Kidney (tissue), 14 donors: Measurements from ENCODE around the gene POC1B. TPM values are rescaled to one million over a fixed set of nuclear protein-coding genes. Genes with fewer than 3 reads are reported as not detected.

ENCODE experiments used
- DNase-seq, 5 donors: peaks; one replicate each; pipeline ENCODE4 v3.0.0-alpha.2; 2013 to 2020
- FAIRE-seq: peaks from 2 replicates; lab custom pipeline; 2012; peaks lifted over from hg19 to GRCh38; lab: Jason Lieb, UNC
- H3K27ac ChIP-seq, 2 donors: one replicate each; pipeline ENCODE4 v1.7.0; 2013; ENCODE audit warnings: low read depth in 2 of 2, low read length in 2 of 2, inconsistent platforms in 1 of 2
- H3K27me3 ChIP-seq: one replicate; pipeline ENCODE4 v1.7.1; 2013; ENCODE audit warnings: low read length, inconsistent platforms; ENCODE audit not compliant: control insufficient read depth, insufficient read depth
- H3K36me3 ChIP-seq, 3 donors: one replicate each; pipeline versions ENCODE4 v1.7.0 to v1.7.1; 2013; ENCODE audit warnings: low read length in 3 of 3, control low read depth in 1 of 3, inconsistent platforms in 1 of 3; ENCODE audit not compliant: insufficient read depth in 3 of 3, control insufficient read depth in 2 of 3
- H3K4me1 ChIP-seq, 3 donors: one replicate each; pipeline versions ENCODE4 v1.7.0 to v1.7.1; 2013; ENCODE audit warnings: low read length in 3 of 3, inconsistent platforms in 1 of 3, low read depth in 1 of 3; ENCODE audit not compliant: control insufficient read depth in 2 of 3, insufficient read depth in 2 of 3
- H3K4me3 ChIP-seq, 3 donors: one replicate each; pipeline versions ENCODE4 v1.7.0 to v1.8.1; 2013; ENCODE audit warnings: low read length in 3 of 3, control low read depth in 1 of 3, inconsistent platforms in 1 of 3
- H3K9ac ChIP-seq, 3 donors: one replicate each; pipeline versions ENCODE4 v1.7.0 to v1.7.1; 2013; ENCODE audit warnings: low read length in 3 of 3, control low read depth in 1 of 3, inconsistent platforms in 1 of 3
- H3K9me3 ChIP-seq, 3 donors: one replicate each; pipeline versions ENCODE4 v1.7.0 to v1.7.1; 2013; ENCODE audit warnings: low read length in 3 of 3, control low read depth in 1 of 3, inconsistent platforms in 1 of 3; ENCODE audit not compliant: control insufficient read depth in 2 of 3, insufficient read depth in 1 of 3
- intact Hi-C: fragments of 100-400 bp; cut with DNase I; formaldehyde crosslinking; loops from one replicate; pipeline ENCODE4 v1.11.1; 2022
- polyA plus RNA-seq: library from polyadenylated mRNA; stranded (reverse); fragments of 350-450 nt; fragmentation: Illumina TruSeq; extraction: RNeasy Lipid Tissue Mini Kit (QIAGEN cat#74804); gene quantifications from one replicate; pipeline ENCODE4 v1.2.3, GENCODE V29; 2014; ENCODE audit warnings: low read depth, low replicate concordance; ENCODE audit not compliant: insufficient read depth
- total RNA-seq: library from RNA; stranded (reverse); fragmentation: NEBNext Ultra II Directional; extraction: Animal tissue kit (Norgen Biotek cat#: 25700); gene quantifications from one replicate; pipeline ENCODE4 v1.2.1, GENCODE V29; 2021
- TF ChIP-seq, protein P1 (sequence below): IDR thresholded peaks from 3 replicates; pipeline ENCODE4 v1.5.1; 2012; ENCODE audit warnings: mild to moderate bottlenecking, moderate library complexity, borderline replicate concordance; ENCODE audit not compliant: insufficient read depth; ENCODE audit errors: extremely low read depth
- donor health status: control.
- donor health status: control.
- donor health status: control.
- donor health status: control.
- donor health status: control.
- donor health status: DM: yes; HTN: yes; CAD: no.
- donor health status: Normal renal cell carcinoma (clear cell type).

The POC1B gene
- total and polyA plus RNA-seq, 2 donors from 2014 or later: 11.7 to 16.7 TPM

DNA sequence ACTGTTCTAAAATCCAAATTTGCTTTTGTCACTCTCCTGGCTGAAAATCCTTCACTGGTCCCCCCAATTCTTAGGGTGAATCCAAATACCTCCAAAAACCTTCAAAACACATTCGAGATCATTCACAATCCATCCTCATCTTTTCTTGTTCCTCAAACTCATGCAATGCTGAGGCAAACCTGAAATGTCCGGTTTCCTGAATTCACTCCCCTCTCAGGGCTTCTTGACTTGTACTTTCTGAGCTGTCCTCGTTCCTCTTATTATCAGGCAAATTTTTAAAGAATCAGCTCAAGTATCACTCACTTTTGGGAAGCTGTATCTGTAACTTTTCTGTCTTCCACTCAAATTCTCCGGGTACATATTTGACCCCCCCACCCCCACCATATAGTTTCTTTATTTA is 88.6 kb downstream of the POC1B start:
- H3K27ac ChIP-seq: no peak overlapping the region
- no peak overlapping the region for H3K4me3 ChIP-seq
- no peak for DNase-seq
- no peaks in the 10 kb centered on the region for H3K36me3 ChIP-seq
- FAIRE-seq: no peak
- H3K27me3 ChIP-seq: no peaks in the 10 kb centered on the region
- H3K9me3 ChIP-seq: no peaks in the 10 kb centered on the region
- TF ChIP-seq, protein P1, sequence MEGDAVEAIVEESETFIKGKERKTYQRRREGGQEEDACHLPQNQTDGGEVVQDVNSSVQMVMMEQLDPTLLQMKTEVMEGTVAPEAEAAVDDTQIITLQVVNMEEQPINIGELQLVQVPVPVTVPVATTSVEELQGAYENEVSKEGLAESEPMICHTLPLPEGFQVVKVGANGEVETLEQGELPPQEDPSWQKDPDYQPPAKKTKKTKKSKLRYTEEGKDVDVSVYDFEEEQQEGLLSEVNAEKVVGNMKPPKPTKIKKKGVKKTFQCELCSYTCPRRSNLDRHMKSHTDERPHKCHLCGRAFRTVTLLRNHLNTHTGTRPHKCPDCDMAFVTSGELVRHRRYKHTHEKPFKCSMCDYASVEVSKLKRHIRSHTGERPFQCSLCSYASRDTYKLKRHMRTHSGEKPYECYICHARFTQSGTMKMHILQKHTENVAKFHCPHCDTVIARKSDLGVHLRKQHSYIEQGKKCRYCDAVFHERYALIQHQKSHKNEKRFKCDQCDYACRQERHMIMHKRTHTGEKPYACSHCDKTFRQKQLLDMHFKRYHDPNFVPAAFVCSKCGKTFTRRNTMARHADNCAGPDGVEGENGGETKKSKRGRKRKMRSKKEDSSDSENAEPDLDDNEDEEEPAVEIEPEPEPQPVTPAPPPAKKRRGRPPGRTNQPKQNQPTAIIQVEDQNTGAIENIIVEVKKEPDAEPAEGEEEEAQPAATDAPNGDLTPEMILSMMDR: no peak
- H3K9ac ChIP-seq: no peak overlapping the region
- intact Hi-C loops: no loop called here
- no peaks in the 10 kb centered on the region for H3K4me1 ChIP-seq

DNA sequence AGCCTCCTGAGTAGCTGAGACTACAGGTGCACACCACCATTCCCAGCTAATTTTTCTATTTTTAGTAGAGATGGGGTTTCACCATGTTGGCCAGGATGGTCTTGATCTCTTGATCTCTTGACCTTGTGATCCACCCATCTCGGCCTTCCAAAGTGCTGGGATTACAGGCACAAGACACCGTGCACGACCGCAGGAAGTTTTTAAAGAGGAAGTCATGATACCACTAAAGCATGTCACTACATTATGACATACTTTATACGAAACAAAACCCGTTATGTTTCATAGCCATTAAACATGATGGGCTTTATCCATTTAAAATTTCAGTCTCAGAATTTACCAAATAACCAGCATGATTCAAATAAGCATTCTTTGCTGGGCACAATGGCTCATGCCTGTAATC is 89.8 kb downstream of the POC1B start:
- TF ChIP-seq, protein P1: no peak
- no peak for DNase-seq
- no peak for FAIRE-seq
- H3K4me1 ChIP-seq: no peaks in the 10 kb centered on the region
- no peak overlapping the region for H3K27ac ChIP-seq
- H3K9ac ChIP-seq: no peak overlapping the region
- no peaks in the 10 kb centered on the region for H3K9me3 ChIP-seq
- intact Hi-C loops: no loop called here
- H3K4me3 ChIP-seq: no peak overlapping the region
- H3K36me3 ChIP-seq: no peaks in the 10 kb centered on the region
- no peaks in the 10 kb centered on the region for H3K27me3 ChIP-seq

DNA sequence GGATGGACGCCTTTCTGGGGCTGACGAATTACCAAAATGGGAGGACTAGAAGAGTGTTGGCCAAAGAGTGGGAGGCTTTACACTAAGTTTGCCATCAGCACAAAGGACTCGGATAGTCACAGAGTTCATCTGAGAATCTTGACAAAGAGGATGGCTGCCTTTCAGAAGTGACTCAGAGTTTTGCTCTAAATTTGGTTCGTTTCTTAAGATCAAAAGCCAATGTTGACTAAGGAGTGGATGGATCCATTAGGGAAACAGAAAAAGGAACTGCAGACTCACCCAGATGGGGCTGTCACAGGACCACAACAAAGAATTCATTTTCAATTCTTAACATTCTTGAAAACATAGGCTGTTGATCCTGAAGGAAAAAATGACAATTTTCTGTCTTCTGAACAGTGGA is 92.2 kb downstream of the POC1B start:
- no peaks in the 10 kb centered on the region for H3K27me3 ChIP-seq
- intact Hi-C loops: no loop called here

DNA sequence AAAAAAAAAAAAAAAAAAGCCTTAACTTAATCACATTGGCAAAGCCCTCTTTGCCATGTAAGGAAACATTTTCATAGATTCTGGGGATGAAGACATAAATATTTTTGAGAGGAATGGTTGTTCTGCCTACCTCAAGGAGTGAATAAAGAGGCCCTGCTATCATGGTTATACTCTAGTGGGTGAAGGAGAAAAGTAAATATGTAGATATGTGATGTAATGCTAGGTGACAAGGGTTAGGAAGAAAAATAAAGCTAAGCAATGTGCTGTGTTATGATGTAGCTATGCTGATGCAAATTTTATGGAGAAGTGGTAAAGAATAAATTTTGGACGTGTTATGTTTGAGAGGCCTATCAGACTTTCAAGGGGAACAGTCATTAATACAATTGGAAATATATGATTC is 93.5 kb downstream of the POC1B start:
- FAIRE-seq (no peak), DNase-seq (no peak)
- H3K9ac ChIP-seq: no peak overlapping the region
- no peaks in the 10 kb centered on the region for H3K36me3 ChIP-seq
- H3K4me1 ChIP-seq: no peaks in the 10 kb centered on the region
- H3K4me3 ChIP-seq: no peak overlapping the region
- H3K27me3 ChIP-seq: no peaks in the 10 kb centered on the region
- intact Hi-C loops: no loop called here
- TF ChIP-seq, protein P1: no peak
- no peak overlapping the region for H3K27ac ChIP-seq
- H3K9me3 ChIP-seq: no peaks in the 10 kb centered on the region

More for the DNA sequence above, 92.2 kb downstream of the POC1B start:
- DNase-seq (no peak), FAIRE-seq (no peak)
- Histone ChIP-seq H3K9ac (no peak overlapping the region), H3K4me1 (no peaks in the 10 kb centered on the region), H3K4me3 (no peak overlapping the region), H3K27ac (no peak overlapping the region), H3K36me3 (no peaks in the 10 kb centered on the region), H3K9me3 (no peaks in the 10 kb centered on the region)
- TF ChIP-seq, protein P1: no peak
